Measurements from ENCODE around the gene MAP4.

GRCh38 chr3:47897954-47898353, 118.3 kb downstream of the MAP4 start:
- TF ChIP-seq CTCF (conservative IDR thresholded peaks at IDR 0.05; ENCODE audit: low read depth, low read length): no peak
- TF ChIP-seq EZH2 (IDR thresholded peaks at IDR 0.05; ENCODE audit: low read length, unreplicated experiment): no peak
- no peak for TF ChIP-seq EZH2phosphoT487 (IDR thresholded peaks at IDR 0.05; ENCODE audit: borderline replicate concordance, low read length)

Measured in PC-3 (cell line).